ENCODE measurements around the gene FDCSP.
A peak's percentile ranks its signal among the peaks of the same experiment; 100 is the strongest.
"Not testable (repeated sequence)": the region's sequence is repeated elsewhere in the genome, so short reads cannot be mapped to it uniquely, and the experiment has no call there.

Gene FDCSP

GRCh38 chr4:70225824-70226223, at the start of gene FDCSP:
Gene FDCSP, plus strand, starts transcription at chr4:70226124. Its CDS starts 5,071 bp downstream, at chr4:70231195.
- no peak for DNase-seq

GRCh38 chr4:70177090-70177489, 48.8 kb upstream of the FDCSP start:
- no peak for DNase-seq

DNA sequence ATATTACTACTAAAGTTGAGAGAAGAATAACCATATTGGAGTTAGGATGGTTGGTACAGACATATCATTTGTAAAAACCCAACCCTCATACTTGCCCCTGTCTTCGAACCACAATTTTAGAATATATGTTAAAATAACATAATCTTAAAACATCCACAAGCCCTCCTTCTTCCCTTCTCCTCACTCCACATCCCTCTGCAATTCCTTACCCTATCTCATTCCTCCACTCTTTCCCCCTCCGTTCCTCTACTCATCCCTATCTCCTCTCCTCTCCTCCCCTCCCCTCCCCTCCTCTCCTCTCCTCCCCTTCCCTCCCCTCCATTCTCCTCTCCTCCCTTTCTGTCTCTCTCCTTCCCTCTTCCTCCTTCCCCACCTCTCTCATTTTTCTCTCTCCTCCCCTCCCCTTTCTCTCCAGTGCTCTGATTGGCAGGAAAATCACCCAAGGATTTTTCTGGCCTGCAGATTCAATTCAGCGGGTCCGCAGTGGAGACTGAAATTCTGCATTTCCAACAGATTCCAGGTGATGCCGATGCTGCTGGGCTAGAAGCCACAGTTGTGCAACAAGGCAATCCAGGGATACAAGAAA, 47.8 kb upstream of the FDCSP start:
- no peak for DNase-seq

DNA sequence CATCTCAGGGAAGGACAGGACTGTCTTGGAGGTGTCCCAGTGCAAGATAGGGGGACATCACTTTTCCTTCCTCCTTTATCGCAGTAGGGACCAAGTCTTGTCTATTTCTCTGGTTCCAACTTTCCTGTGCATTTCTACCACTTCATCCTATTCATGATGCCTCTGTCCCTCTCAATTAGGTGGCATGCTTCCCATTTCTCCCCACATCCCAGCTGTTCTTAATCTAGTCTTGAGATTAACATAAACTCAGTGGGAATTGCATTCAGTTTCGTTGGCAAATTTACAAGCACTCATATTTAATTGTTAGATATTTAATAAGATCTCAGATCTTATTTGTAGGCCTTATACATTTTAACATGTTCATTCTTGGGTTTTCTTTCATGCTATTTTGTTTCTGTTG, 46.1 kb upstream of the FDCSP start:
- no peak for DNase-seq

DNA sequence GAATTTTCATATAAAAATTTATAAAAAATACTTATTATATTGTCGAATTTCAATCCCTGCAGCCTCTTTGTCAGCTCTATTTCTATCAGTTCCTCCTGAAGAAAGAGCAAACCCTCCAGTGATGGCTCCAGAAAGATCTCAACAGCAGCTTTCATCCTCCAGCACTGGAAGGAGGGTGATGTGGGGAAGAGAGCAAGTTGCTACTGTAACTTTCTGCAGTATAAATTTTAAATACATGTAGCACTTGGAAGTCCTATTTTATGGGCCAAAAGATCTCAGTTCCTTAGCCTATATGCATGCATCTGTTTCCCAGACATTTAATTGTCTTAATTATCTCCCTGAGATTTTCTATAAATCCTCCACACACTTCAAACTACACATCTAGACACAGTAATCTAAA, 44.1 kb upstream of the FDCSP start:
- no peak for DNase-seq

GRCh38 chr4:70182517-70183167, 43.3 kb upstream of the FDCSP start:
- no peak for DNase-seq

GRCh38 chr4:70183168-70183939, 42.6 kb upstream of the FDCSP start:
- peak; percentile 20 for DNase-seq

DNA sequence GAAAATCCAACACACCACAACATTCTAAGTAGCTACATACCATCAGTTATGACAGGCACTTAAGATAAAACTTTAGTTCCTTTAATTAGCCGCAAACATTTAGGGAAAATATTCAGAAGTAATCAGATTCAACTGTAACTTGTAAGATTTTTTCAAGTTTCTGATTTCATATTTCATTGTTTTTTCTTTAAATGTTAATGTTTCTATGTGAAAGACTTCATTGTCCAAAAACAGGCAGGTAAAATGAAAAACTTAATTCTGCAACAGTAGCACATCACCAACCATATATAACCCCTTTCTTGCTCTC, 42.0 kb upstream of the FDCSP start:
- no peak for DNase-seq

- DNase-seq: no peak
Measured at GRCh38 chr4:70187216-70187615, 38.7 kb upstream of the FDCSP start.

DNA sequence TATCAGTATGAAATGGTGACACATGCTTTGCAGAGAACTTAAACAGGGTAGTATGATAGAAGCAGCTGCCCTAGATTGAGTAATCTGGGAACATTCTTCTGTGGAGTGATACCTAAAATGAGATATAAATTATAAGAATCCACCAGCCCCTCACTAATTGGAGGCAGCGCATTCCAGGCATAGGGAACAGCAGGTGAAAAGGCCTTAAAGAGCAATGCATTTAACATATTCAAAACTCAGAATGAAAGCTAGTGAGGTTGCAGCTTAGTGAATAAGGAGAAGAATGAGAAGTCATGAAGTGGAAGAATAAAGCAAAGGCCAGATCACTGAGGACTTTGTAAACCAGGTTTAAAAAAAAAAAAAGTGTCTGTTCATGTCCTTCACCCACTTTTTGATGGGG, 35.3 kb upstream of the FDCSP start:
- no peak for DNase-seq

GRCh38 chr4:70191647-70192046, 34.3 kb upstream of the FDCSP start:
- no peak for DNase-seq

GRCh38 chr4:70192895-70193294, 33.0 kb upstream of the FDCSP start:
- DNase-seq: no peak

DNA sequence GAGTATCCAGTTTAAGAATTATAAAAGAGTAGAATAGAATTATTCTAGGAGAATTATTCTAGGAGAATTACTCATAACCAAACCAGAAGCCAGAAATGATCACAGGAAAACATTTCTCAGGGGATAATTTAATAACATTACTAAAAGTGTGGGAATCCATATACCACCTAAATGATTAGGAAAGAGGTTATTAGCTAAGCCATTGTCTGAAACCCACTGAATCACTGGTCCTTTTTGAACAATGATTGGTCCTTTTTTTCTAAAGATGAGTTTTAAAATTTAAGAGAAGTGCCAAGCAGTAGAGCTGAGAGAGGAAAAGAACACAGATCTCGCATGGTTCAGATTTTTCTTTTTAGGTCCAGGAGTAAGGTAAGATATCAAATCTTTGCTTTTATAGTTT, 30.5 kb upstream of the FDCSP start, which contains the start of gene ODAM:
Gene ODAM, plus strand, starts transcription at position 301 of the 400 bp plus-strand sequence. CDS start 819 bp downstream, outside the sequence.
- DNase-seq: no peak

GRCh38 chr4:70196857-70197256, 29.1 kb upstream of the FDCSP start:
- no peak for DNase-seq

DNA sequence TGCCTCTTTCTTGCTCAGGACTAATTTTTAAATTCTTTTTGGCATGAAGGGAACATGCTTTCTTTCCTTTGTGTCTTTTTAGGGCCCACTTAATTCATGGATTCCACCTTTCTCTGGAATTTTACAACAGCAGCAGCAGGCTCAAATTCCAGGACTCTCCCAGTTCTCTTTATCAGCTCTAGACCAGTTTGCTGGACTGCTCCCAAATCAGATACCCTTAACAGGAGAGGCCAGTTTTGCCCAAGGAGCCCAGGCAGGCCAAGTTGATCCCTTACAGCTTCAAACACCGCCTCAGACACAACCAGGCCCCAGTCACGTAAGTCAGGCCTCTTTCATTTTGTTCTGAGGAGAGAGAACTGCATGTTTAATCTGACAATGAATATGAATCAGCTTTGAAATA, 28.1 kb upstream of the FDCSP start:
- DNase-seq: no peak

DNA sequence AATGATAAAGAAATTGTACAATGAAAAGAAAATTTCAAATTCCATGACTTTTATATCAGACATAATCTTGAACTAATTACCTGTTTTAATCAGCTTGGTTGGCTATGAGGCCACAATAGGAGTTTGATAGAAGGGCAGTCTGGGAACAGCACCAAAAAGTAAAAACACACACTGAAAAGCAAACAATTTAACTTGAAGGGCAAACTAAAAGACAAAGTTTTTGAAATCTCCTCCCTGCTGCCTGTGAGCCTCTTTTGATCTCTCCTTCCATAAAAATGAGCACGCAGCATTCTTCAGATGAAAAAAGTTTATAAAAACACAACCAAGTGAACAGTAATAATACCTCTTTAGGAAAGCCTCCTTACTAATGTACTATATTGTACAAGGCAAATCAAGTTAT, 22.3 kb upstream of the FDCSP start:
- DNase-seq: no peak

GRCh38 chr4:70212752-70213151, 13.2 kb upstream of the FDCSP start:
- DNase-seq: not testable (repeated sequence)

DNA sequence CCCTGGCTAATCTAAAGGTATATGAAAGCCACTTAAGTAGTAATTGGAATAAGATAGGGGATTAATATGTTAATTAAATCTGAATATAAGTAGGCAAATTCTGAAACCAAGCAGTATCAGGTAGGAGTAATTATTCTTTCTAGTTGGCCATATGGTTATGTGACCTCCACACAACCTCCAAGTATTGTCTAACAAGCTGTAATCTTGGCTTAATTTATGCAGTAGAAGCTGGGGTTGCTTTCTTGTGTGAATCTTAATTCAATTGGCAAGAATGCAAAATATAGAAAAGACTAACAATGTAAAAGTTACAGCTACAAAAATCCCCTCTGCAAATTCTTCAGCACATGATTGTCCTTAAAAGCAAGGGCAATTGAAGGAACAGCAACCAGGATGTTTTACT, 9.8 kb upstream of the FDCSP start:
- DNase-seq: not testable (repeated sequence)

- not testable (repeated sequence) for DNase-seq
Measured at GRCh38 chr4:70216550-70216949, 9.4 kb upstream of the FDCSP start.

DNA sequence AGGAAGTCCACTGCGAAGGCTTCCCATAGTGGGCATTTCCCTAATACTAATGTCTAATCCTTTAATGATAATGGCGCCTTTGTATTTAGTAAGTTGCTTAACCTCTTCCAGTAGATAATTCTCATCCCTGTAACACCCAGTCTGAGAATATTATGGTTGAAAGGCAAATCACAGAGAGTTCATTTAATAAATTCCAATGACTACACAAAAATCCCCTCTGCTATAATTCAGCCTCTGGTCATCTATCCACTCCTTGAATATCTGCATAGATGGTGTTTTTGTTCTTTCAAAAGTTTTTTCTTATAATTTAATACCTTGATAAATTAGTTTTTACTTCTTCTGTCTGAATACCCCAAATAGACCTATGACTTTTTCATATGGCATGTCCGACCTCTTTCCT, 4.5 kb upstream of the FDCSP start:
- not testable (repeated sequence) for DNase-seq

- not testable (repeated sequence) for DNase-seq
Measured at GRCh38 chr4:70221818-70222217, 4.1 kb upstream of the FDCSP start.

DNA sequence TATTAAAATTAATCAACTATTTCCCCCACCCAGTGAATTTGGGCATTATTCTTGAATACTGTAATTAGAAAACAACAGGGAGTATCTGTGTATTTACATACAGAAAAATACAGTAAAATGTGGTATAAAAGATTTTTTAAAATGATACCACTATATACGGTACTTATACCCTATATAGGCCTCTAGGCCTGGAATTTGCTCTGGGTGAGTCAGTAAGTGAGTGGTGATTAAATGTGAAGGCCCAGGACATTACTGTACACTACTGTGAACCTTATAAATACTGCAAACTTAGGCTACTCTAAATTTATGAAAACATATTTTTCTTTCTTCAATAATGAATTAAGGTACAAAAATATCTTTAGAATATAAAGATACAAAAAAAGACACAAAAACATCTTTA, 10.2 kb downstream of the FDCSP start:
- no peak for DNase-seq

DNA sequence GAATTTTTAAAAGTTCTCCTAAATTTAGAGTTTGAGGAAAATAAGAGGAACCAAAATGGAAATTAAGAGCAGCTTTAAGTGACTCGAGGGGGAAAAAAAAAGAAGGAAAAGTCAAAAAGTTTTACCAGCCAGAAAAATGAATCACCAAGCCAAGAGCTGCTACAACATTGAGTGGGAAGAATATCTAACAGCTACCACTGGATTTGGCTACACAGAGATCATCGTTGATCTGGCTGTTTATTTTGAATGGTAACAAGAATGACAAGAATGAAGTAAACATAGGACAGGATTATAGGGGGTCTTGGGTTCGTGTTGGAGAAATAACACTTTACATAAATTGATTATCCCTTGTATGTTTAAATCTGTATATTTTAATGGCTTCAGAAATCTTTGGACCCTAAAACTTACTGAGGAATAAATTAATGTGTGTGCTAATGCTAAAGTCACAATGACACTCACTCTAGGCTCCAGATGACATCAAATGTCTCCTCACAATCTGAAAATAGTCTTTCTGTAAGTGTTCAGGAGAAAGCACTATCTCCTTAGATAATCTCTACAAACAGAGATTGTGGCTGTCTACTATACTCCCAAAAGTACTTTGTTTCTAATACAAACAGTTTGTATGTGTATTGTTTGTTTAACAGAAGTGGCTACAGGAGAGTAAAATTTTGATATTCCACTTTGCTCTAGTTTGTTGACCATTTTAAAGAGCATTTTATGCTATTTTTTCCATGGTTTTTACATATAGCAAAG, 13.4 kb downstream of the FDCSP start:
- DNase-seq: no peak

All from NCI-H1436 (cell line).